Cardiac fibroblast (primary cell): ENCODE results near the gene CENPK.

ENCODE experiments used
- DNase-seq, 2 donors: peaks; one replicate each; pipeline versions ENCODE4 v3.0.0 to v3.0.0-alpha.2; 2010; ENCODE audit warnings: low read depth in 2 of 2
- H3K4me3 ChIP-seq, 2 donors: replicated peaks in 1 of 2; 1 replicate in 1 of 2; 2 replicates in 1 of 2; pipeline ENCODE4 v1.5.1; 2011; ENCODE audit warnings: low read depth in 2 of 2, low read length in 2 of 2, mild to moderate bottlenecking in 2 of 2, moderate library complexity in 1 of 2
- CTCF ChIP-seq: IDR thresholded peaks from one replicate; pipeline ENCODE4 v1.5.1; 2011; ENCODE audit warnings: low read depth, mild to moderate bottlenecking, low read length, inconsistent platforms

CENPK gene

GRCh38 chr5:65548281-65548680, 14.7 kb downstream of the CENPK start:
- TF ChIP-seq CTCF = no peak
- H3K4me3 ChIP-seq = no peak overlapping the region

GRCh38 chr5:65546141-65546540, 16.8 kb downstream of the CENPK start:
- no peak overlapping the region for H3K4me3 ChIP-seq
- no peak for TF ChIP-seq CTCF
- no peak for DNase-seq

More at GRCh38 chr5:65548281-65548680, 14.7 kb downstream of the CENPK start:
- DNase-seq = no peak

GRCh38 chr5:65544473-65544872, 18.5 kb downstream of the CENPK start:
- H3K4me3 ChIP-seq = no peak overlapping the region
- DNase-seq = no peak
- TF ChIP-seq CTCF = no peak

- TF ChIP-seq CTCF = no peak
- peak in 1 of 2 donors; percentile 30 for DNase-seq
- no peak overlapping the region for H3K4me3 ChIP-seq
These were observed 23.1 kb downstream of the CENPK start for GRCh38 chr5:65539827-65540226.

- no peak for TF ChIP-seq CTCF
- no peak overlapping the region for H3K4me3 ChIP-seq
- DNase-seq = no peak
These were observed 27.4 kb downstream of the CENPK start for GRCh38 chr5:65535529-65535987.

- no peak overlapping the region for H3K4me3 ChIP-seq
- TF ChIP-seq CTCF = no peak
- DNase-seq = no peak
These were observed 32.1 kb downstream of the CENPK start for GRCh38 chr5:65530904-65531303.

- DNase-seq = no peak
- no peak for TF ChIP-seq CTCF
- H3K4me3 ChIP-seq = no peak overlapping the region
These were observed 37.2 kb downstream of the CENPK start for GRCh38 chr5:65525726-65526125.
